ENCODE data around the gene CDKAL1. TPM values are rescaled to one million over a fixed set of nuclear protein-coding genes. Genes with fewer than 3 reads are reported as not detected.

CDKAL1 gene
- total RNA-seq, 1 experiment from 2014 or later, result 20.6 TPM

DNA sequence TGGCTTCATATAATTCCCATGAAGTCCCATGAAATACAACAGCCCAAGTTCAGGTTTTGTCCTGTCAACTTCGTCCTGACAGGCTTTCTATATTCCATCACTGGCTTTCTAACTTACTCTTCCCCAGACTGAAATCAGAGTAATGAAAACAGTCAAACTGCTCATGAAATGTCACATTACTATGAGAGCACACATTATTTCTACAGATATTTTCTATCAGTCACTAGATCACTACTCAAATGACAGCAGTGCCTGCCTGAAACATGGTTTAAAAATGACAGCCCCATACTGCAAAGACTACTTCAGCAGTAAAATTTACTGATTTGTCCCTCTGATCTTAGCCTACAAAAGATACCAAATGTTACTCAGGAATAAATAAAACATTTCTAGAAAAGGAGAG lies 616.4 kb downstream of the CDKAL1 start:
- CTCF ChIA-PET, result no interaction called here
- TF ChIP-seq, protein P1, sequence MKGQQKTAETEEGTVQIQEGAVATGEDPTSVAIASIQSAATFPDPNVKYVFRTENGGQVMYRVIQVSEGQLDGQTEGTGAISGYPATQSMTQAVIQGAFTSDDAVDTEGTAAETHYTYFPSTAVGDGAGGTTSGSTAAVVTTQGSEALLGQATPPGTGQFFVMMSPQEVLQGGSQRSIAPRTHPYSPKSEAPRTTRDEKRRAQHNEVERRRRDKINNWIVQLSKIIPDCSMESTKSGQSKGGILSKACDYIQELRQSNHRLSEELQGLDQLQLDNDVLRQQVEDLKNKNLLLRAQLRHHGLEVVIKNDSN (CRISPR knock-in tag; IDR thresholded peaks at IDR 0.05), result no peak
- no peak for TF ChIP-seq NFE2L1 (CRISPR knock-in tag; IDR thresholded peaks at IDR 0.05)
- ATAC-seq, result no peak

DNA sequence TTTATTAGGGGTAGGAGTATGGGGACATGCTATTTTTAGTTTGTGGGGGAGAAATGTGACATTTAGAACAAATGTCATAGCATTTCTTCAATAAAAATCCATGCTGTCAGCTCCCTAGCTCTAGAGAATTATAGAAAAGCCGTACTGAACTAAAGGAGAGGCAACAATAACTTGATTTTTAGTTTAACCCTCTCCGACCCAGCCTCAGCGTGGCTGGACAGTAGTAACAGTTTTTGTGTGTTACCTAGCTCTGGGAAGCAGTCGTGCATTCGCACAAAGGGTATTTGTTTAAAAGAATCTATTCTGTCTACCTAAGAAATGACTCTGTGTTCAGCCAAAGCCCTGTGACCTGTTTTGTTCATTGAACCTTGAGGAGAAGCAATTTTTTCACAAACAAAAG lies 616.9 kb downstream of the CDKAL1 start:
- TF ChIP-seq ZNF423 (CRISPR knock-in tag; IDR thresholded peaks at IDR 0.05) (no peak), TCF7 (CRISPR knock-in tag; IDR thresholded peaks at IDR 0.05; ENCODE audit: low read depth) (no peak), ZNF121 (CRISPR knock-in tag; IDR thresholded peaks at IDR 0.05) (no peak), NR3C1 (CRISPR knock-in tag; conservative IDR thresholded peaks at IDR 0.05; ENCODE audit: low read depth) (no peak), FOXP1 (CRISPR knock-in tag; IDR thresholded peaks at IDR 0.05; ENCODE audit: borderline replicate concordance) (no peak), CREB1 (CRISPR knock-in tag; IDR thresholded peaks at IDR 0.05) (no peak), ZNF138 (CRISPR knock-in tag; conservative IDR thresholded peaks at IDR 0.05) (no peak)
- TF ChIP-seq, protein P2, sequence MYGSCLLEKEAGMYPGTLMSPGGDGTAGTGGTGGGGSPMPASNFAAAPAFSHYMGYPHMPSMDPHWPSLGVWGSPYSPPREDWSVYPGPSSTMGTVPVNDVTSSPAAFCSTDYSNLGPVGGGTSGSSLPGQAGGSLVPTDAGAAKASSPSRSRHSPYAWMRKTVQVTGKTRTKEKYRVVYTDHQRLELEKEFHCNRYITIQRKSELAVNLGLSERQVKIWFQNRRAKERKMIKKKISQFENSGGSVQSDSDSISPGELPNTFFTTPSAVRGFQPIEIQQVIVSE (CRISPR knock-in tag; IDR thresholded peaks at IDR 0.05; ENCODE audit: borderline replicate concordance), result no peak
- TF ChIP-seq, protein P3, sequence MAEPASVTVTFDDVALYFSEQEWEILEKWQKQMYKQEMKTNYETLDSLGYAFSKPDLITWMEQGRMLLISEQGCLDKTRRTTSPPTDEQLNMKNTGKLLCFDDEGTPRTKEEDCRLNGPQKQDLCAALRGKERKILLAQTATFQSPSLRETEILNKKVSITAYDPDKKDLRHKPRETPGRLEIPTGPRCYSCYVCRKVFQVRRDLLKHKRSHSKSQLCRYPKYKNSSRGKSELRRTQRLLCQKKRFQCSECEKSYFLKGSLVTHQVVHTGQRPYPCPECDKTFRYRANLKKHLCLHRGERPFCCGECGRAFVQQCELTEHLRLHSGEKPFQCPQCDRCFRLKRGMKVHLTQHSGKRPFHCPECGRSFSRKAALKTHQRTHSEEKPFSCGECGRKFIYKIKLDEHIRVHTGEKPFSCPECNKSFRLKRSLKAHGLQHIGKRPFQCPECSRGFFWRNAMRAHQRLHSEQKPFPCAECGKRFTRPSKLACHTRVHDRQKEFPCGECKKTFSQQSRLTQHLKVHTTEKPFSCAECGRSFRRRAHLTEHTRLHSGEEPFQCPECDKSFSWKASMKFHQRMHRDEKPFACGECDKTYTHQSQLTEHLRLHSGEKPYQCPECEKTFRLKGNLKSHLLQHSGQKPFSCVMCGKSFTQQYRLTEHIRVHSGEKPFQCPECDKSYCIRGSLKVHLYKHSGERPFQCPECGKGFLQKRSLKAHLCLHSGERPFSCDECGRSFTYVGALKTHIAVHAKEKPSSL (CRISPR knock-in tag; conservative IDR thresholded peaks at IDR 0.05), result no peak
- TF ChIP-seq, protein P4, sequence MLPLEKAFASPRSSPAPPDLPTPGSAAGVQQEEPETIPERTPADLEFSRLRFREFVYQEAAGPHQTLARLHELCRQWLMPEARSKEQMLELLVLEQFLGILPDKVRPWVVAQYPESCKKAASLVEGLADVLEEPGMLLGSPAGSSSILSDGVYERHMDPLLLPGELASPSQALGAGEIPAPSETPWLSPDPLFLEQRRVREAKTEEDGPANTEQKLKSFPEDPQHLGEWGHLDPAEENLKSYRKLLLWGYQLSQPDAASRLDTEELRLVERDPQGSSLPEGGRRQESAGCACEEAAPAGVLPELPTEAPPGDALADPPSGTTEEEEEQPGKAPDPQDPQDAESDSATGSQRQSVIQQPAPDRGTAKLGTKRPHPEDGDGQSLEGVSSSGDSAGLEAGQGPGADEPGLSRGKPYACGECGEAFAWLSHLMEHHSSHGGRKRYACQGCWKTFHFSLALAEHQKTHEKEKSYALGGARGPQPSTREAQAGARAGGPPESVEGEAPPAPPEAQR (CRISPR knock-in tag; IDR thresholded peaks at IDR 0.05), result no peak
- TF ChIP-seq, protein P5, sequence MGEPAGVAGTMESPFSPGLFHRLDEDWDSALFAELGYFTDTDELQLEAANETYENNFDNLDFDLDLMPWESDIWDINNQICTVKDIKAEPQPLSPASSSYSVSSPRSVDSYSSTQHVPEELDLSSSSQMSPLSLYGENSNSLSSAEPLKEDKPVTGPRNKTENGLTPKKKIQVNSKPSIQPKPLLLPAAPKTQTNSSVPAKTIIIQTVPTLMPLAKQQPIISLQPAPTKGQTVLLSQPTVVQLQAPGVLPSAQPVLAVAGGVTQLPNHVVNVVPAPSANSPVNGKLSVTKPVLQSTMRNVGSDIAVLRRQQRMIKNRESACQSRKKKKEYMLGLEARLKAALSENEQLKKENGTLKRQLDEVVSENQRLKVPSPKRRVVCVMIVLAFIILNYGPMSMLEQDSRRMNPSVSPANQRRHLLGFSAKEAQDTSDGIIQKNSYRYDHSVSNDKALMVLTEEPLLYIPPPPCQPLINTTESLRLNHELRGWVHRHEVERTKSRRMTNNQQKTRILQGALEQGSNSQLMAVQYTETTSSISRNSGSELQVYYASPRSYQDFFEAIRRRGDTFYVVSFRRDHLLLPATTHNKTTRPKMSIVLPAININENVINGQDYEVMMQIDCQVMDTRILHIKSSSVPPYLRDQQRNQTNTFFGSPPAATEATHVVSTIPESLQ (CRISPR knock-in tag; IDR thresholded peaks at IDR 0.05), result no peak
- TF ChIP-seq, protein P1 (CRISPR knock-in tag; IDR thresholded peaks at IDR 0.05), result no peak
- 0 out of 2 replicates have a peak, but pooled peaks cover 2% of the 10 kb centered on the region for H3K36me3 Mint-ChIP-seq
- H3K4me3 Mint-ChIP-seq, result no peak overlapping the region
- DNase-seq (ENCODE audit: low spot score) (no peak), ATAC-seq (no peak)
- no peaks in the 10 kb centered on the region for H3K27me3 Mint-ChIP-seq (ENCODE audit: low read depth)
- no peak overlapping the region for H3K27ac Mint-ChIP-seq
- peaks cover 4% of the 10 kb centered on the region for H3K9me3 Mint-ChIP-seq
- POLR2A ChIA-PET, result no interaction called here
- peaks cover 16% of the 10 kb centered on the region for H3K4me1 Mint-ChIP-seq
- CTCF ChIA-PET, result no interaction called here

More for the DNA sequence above, 616.4 kb downstream of the CDKAL1 start:
- peaks cover 2% of the 10 kb centered on the region for H3K9me3 Mint-ChIP-seq
- 0 out of 2 replicates have a peak, but pooled peaks cover 2% of the 10 kb centered on the region for H3K36me3 Mint-ChIP-seq
- POLR2A ChIA-PET, result no interaction called here
- H3K27ac Mint-ChIP-seq, result no peak overlapping the region
- H3K4me1 Mint-ChIP-seq, result peaks cover 16% of the 10 kb centered on the region
- H3K4me3 Mint-ChIP-seq, result no peak overlapping the region
- no peak for DNase-seq (ENCODE audit: low spot score)
- H3K27me3 Mint-ChIP-seq (ENCODE audit: low read depth), result no peaks in the 10 kb centered on the region

DNA sequence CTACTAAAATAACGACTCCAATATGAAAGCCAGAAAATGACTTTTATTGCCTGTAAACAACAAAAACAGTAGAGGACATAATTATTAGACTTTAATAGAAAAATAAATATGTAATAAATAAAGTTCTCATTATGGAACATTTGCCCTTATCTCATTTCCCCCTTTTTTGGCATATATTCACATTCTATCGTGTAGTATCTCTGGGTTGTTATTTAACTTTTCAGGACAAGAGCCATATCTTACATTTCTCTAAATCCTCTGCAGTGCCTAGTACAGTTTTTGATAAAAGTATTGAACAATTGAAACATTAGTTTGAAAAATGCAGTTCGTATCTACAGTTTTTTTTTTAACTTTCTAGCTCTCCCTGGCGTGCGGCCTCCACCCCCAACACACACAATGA lies 617.3 kb downstream of the CDKAL1 start:
- Mint-ChIP-seq H3K36me3 (0 out of 2 replicates have a peak, but pooled peaks cover 2% of the 10 kb centered on the region), H3K27ac (no peak overlapping the region), H3K4me1 (peaks cover 16% of the 10 kb centered on the region), H3K27me3 (ENCODE audit: low read depth) (no peaks in the 10 kb centered on the region), H3K4me3 (no peak overlapping the region), H3K9me3 (peaks cover 4% of the 10 kb centered on the region)
- ATAC-seq (no peak), DNase-seq (ENCODE audit: low spot score) (no peak)
- CTCF ChIA-PET, result no interaction called here
- POLR2A ChIA-PET, result no interaction called here
- TF ChIP-seq, protein P6, sequence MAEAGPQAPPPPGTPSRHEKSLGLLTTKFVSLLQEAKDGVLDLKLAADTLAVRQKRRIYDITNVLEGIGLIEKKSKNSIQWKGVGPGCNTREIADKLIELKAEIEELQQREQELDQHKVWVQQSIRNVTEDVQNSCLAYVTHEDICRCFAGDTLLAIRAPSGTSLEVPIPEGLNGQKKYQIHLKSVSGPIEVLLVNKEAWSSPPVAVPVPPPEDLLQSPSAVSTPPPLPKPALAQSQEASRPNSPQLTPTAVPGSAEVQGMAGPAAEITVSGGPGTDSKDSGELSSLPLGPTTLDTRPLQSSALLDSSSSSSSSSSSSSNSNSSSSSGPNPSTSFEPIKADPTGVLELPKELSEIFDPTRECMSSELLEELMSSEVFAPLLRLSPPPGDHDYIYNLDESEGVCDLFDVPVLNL (CRISPR knock-in tag; IDR thresholded peaks at IDR 0.05; ENCODE audit: borderline replicate concordance, low read depth), result no peak
- TF ChIP-seq GABPB1 (CRISPR knock-in tag; IDR thresholded peaks at IDR 0.05) (no peak), ZNF219 (CRISPR knock-in tag; IDR thresholded peaks at IDR 0.05; ENCODE audit: borderline replicate concordance) (no peak), NR2C2 (CRISPR knock-in tag; IDR thresholded peaks at IDR 0.05) (no peak)
- TF ChIP-seq, protein P7, sequence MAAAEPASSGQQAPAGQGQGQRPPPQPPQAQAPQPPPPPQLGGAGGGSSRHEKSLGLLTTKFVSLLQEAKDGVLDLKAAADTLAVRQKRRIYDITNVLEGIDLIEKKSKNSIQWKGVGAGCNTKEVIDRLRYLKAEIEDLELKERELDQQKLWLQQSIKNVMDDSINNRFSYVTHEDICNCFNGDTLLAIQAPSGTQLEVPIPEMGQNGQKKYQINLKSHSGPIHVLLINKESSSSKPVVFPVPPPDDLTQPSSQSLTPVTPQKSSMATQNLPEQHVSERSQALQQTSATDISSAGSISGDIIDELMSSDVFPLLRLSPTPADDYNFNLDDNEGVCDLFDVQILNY (CRISPR knock-in tag; IDR thresholded peaks at IDR 0.05), result no peak
